GM23248 (cell line): ENCODE results near the gene CHD9.

Experiments
- EZH2 ChIP-seq: fragments of 200-600 bp; sonication (generic); IDR thresholded peaks from 2 replicates; pipeline ENCODE4 v1.6.1; 2018; ENCODE audit warnings: antibody characterized with exemption, mild to moderate bottlenecking; ENCODE audit not compliant: insufficient read depth, poor library complexity, severe bottlenecking
- EZH2phosphoT487 ChIP-seq: fragments of 200-600 bp; sonication (generic); IDR thresholded peaks from 2 replicates; pipeline ENCODE4 v1.6.1; 2018; ENCODE audit warnings: antibody characterized with exemption, moderate library complexity, mild to moderate bottlenecking, low read depth; ENCODE audit not compliant: insufficient read depth

DNA sequence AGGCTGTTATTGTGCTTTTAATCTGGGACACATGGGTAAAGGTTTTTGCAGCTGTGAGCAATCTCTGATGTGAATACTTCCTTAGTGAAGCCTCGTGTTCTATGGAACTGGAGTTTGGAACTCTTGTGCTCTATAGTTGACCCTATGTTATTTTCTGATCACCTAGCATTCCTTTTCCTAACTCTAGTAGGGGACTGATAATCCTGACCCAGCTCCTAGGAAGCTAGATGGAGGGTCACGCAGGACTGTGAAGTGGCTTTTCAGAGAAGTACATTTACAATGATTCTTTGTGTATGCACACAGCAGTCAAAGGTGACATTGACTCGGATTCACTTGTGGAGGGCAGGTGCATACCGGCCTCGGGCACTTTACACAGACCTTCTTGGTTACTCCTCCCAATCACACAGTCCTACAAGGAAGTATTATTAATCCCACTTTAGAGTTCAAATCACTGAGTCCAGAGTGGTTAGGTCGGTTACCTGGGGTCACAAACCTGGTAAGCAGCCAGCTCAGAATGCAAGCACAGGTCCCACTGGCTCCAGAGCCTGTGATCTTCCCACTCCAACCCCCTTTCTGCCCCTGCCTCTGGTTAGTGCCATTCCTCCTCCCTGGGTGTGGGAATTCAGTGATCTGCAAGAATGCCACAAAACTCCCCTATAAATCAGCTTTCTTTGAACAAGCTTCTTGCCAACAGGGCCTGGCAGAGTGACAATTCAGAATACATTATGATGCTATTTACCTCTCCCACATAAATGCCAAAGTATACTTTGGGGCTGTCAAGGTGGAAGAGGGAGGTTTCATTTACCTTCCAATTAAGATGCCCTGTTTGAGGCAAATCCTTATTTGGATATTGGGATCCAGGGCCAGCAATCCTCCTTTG, 9.2 kb upstream of the CHD9 start:
- TF ChIP-seq EZH2 (no peak), EZH2phosphoT487 (no peak)
